ENCODE data around the gene PACS2.

Gene PACS2

GRCh38 chr14:105436402-105436801 is 121.9 kb downstream of the PACS2 start:
- WGBS = 92% methylated on average over 12 of the region's 12 CpGs

GRCh38 chr14:105436891-105437722 is 122.6 kb downstream of the PACS2 start:
- Histone ChIP-seq H3K36me3 (ENCODE audit: insufficient read depth, low read length) (peaks cover 26% of the 10 kb centered on the region; the same call in 1 of the 2 replicates), H3K4me3 (ENCODE audit: low read length) (no peak overlapping the region), H3K9ac (ENCODE audit: low read depth, low read length) (no peak overlapping the region), H3K27me3 (ENCODE audit: insufficient read depth, low read length) (no peaks in the 10 kb centered on the region), H3K27ac (ENCODE audit: low read depth, low read length) (no peak overlapping the region), H3K9me3 (ENCODE audit: insufficient read depth, low read depth, low read length) (no peaks in the 10 kb centered on the region), H3K4me1 (ENCODE audit: insufficient read depth, low read length) (no peaks in the 10 kb centered on the region)
- WGBS = 92% methylated on average over 31 of the region's 31 CpGs

More at GRCh38 chr14:105436402-105436801, 121.9 kb downstream of the PACS2 start:
- Histone ChIP-seq H3K9ac (ENCODE audit: low read depth, low read length) (no peak overlapping the region), H3K4me1 (ENCODE audit: insufficient read depth, low read length) (no peaks in the 10 kb centered on the region), H3K27ac (ENCODE audit: low read depth, low read length) (no peak overlapping the region), H3K9me3 (ENCODE audit: insufficient read depth, low read depth, low read length) (no peaks in the 10 kb centered on the region), H3K27me3 (ENCODE audit: insufficient read depth, low read length) (no peaks in the 10 kb centered on the region), H3K36me3 (ENCODE audit: insufficient read depth, low read length) (peaks cover 24% of the 10 kb centered on the region), H3K4me3 (ENCODE audit: low read length) (no peak overlapping the region)

DNA sequence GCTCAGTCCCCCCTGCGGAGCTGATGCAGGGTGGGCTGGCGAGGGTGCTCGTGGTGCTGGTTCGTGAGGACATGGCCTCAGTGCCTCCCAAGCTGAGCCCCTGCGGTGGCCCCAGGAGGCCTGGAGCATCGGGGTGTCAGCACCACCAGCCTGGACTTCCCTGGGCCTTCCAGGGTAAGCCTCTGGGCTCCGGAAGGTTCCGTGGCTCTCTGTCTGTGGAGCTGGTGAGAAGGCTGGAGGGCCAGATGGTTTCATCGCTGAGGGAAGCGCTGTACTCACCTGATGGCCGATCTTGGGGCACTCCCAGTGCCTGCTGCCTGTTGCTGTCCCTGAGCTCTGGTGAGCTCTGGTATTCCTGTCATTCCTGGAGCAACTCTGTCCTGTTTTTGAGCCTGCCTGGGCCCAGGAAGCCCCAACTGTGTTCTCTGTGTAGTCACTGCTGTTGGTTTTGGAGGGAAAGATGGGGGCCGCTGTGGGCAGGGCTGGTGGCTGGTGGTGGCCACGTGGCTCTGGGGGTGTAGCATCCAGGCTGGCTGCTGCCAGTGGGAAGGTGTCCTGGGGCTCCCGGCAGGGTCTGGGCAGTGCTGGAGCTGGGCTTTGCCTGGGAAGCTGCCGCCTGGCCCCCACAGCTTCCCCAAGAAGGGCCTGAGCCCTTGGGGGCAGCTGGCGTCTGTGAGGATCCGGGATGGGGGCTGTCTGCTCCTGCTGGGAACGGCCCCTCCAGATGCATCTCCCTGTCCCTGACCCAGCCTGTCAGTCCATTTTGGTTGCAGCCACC is 123.4 kb downstream of the PACS2 start:
- WGBS = 93% methylated on average over 18 of the region's 18 CpGs
- Histone ChIP-seq H3K27ac (ENCODE audit: low read depth, low read length) (no peak overlapping the region), H3K4me3 (ENCODE audit: low read length) (no peak overlapping the region), H3K9ac (ENCODE audit: low read depth, low read length) (no peak overlapping the region), H3K4me1 (ENCODE audit: insufficient read depth, low read length) (no peaks in the 10 kb centered on the region), H3K36me3 (ENCODE audit: insufficient read depth, low read length) (peaks cover 32% of the 10 kb centered on the region), H3K27me3 (ENCODE audit: insufficient read depth, low read length) (no peaks in the 10 kb centered on the region), H3K9me3 (ENCODE audit: insufficient read depth, low read depth, low read length) (no peaks in the 10 kb centered on the region)

DNA sequence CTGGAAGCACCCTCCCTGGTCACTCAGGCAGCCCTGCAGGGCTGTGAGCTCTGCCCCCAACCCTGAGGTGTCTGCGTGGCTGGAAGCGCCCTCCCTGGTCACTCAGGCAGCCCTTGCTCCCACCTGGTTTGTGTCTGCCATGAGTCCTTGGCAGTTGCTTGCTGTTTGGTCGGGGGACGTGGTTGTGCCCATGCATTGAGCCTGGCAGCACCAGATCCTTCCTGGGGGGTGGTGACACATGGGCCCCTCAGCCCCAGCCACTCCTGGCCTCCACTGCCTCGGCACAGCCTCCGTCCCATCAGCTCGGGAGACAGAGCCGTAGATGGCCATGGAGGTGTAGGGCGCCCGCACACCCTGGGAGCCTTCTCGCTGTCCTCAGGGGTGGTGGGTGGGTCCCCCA is 124.6 kb downstream of the PACS2 start:
- Histone ChIP-seq H3K9me3 (ENCODE audit: insufficient read depth, low read depth, low read length) (no peaks in the 10 kb centered on the region), H3K9ac (ENCODE audit: low read depth, low read length) (no peak overlapping the region), H3K4me3 (ENCODE audit: low read length) (no peak overlapping the region), H3K27ac (ENCODE audit: low read depth, low read length) (no peak overlapping the region), H3K36me3 (ENCODE audit: insufficient read depth, low read length) (peaks cover 38% of the 10 kb centered on the region), H3K27me3 (ENCODE audit: insufficient read depth, low read length) (no peaks in the 10 kb centered on the region), H3K4me1 (ENCODE audit: insufficient read depth, low read length) (no peaks in the 10 kb centered on the region)
- WGBS = 97% methylated on average over 11 of the region's 11 CpGs

DNA sequence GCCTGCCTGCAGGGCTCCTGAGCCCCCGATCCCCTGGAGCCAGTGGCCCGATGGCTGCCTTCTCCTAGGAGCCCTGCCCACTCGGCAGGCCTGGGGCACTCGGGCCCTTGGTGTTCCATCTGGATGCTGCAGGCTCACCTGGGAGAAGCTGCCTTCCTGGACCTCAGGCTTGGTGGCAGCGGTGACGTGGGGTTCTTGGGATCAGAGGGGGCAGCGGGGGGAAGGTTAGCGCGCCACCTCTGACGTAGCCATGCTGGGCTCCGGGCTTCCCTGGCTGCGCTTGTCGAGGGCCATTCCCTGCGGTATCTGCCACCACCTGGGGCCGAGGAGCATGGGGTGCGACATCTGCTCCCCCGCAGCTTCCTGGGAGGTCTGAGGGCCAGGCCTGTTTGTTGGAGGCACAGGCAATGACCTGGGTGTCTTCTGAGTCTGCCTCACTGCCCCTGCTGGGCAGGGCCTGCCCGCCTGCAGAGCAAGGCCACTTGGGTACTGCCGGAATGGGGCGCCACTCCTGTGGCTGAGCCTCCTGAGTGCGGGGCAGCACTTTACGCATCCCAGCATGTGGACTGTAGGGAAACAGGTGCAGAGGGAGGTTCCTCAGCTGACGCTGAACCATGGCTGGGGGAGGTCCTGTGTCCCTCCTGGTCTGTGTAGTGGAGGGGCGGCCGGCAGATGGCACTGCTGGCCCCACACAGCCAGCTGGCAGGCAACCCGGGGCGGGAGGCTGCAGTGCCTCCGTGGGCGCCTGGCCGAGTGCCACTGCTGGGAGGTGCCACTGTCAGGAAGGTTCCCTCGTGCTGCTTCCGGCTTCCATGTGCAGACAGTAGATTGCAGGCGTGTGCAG is 125.4 kb downstream of the PACS2 start:
- 94% methylated on average over 33 of the region's 33 CpGs for WGBS
- Histone ChIP-seq H3K4me1 (ENCODE audit: insufficient read depth, low read length) (no peaks in the 10 kb centered on the region), H3K36me3 (ENCODE audit: insufficient read depth, low read length) (peaks cover 38% of the 10 kb centered on the region), H3K27me3 (ENCODE audit: insufficient read depth, low read length) (no peaks in the 10 kb centered on the region), H3K27ac (ENCODE audit: low read depth, low read length) (no peak overlapping the region), H3K9me3 (ENCODE audit: insufficient read depth, low read depth, low read length) (no peaks in the 10 kb centered on the region), H3K9ac (ENCODE audit: low read depth, low read length) (no peak overlapping the region), H3K4me3 (ENCODE audit: low read length) (no peak overlapping the region)

DNA sequence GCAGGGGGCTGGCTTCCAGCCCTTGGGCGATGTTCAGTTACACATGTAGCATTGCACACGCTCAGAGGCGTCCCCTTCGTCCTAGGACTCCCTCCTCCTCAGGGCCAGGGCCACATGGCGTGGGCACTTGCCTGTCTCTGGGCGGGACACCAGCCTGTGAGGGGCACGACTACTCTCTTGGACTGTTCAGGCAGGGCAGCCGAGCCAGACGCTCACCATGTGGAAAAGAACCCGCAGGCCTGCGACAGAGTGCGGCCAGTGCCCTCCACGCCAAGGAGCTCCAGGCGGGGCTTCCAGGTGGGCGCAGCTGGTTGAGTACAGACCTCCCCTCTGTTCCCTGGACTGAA is 126.0 kb downstream of the PACS2 start:
- Histone ChIP-seq H3K36me3 (ENCODE audit: insufficient read depth, low read length) (peaks cover 38% of the 10 kb centered on the region), H3K27ac (ENCODE audit: low read depth, low read length) (no peak overlapping the region), H3K4me3 (ENCODE audit: low read length) (no peak overlapping the region), H3K9me3 (ENCODE audit: insufficient read depth, low read depth, low read length) (no peaks in the 10 kb centered on the region), H3K4me1 (ENCODE audit: insufficient read depth, low read length) (no peaks in the 10 kb centered on the region), H3K9ac (ENCODE audit: low read depth, low read length) (no peak overlapping the region), H3K27me3 (ENCODE audit: insufficient read depth, low read length) (no peaks in the 10 kb centered on the region)
- WGBS = 95% methylated on average over 15 of the region's 15 CpGs

GRCh38 chr14:105440992-105441391 is 126.4 kb downstream of the PACS2 start:
- peaks cover 39% of the 10 kb centered on the region for H3K36me3 ChIP-seq (ENCODE audit: insufficient read depth, low read length)
- no peak overlapping the region for H3K9ac ChIP-seq (ENCODE audit: low read depth, low read length)
- no peaks in the 10 kb centered on the region for H3K9me3 ChIP-seq (ENCODE audit: insufficient read depth, low read depth, low read length)
- H3K27ac ChIP-seq (ENCODE audit: low read depth, low read length) = no peak overlapping the region
- H3K27me3 ChIP-seq (ENCODE audit: insufficient read depth, low read length) = no peaks in the 10 kb centered on the region
- H3K4me3 ChIP-seq (ENCODE audit: low read length) = no peak overlapping the region
- WGBS = 96% methylated on average over 9 of the region's 9 CpGs
- no peaks in the 10 kb centered on the region for H3K4me1 ChIP-seq (ENCODE audit: insufficient read depth, low read length)

DNA sequence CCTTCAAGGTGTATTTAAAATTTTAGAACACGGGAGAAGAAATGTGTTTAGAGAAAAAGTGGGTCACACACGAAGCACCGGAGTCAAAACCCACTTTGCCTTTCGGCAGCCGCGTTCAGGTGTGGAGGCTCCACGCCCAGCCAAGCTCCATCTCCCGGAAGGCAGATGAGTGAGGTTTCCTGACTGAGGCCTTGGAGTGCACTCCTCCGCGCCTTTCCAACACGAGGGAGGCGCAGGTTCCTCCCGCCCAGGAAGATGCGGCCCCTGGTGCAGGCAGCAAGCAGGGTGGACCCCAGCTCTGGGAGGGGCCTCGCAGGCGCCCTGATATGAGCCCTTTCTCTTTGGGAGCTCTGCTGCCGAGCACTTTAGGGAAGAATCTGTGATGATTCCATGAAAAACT is 127.6 kb downstream of the PACS2 start:
- H3K4me1 ChIP-seq (ENCODE audit: insufficient read depth, low read length) = no peaks in the 10 kb centered on the region
- H3K27me3 ChIP-seq (ENCODE audit: insufficient read depth, low read length) = no peaks in the 10 kb centered on the region
- no peak overlapping the region for H3K9ac ChIP-seq (ENCODE audit: low read depth, low read length)
- peaks cover 46% of the 10 kb centered on the region for H3K36me3 ChIP-seq (ENCODE audit: insufficient read depth, low read length)
- WGBS = 85% methylated on average over 17 of the region's 17 CpGs
- no peak overlapping the region for H3K4me3 ChIP-seq (ENCODE audit: low read length)
- H3K9me3 ChIP-seq (ENCODE audit: insufficient read depth, low read depth, low read length) = no peaks in the 10 kb centered on the region
- no peak overlapping the region for H3K27ac ChIP-seq (ENCODE audit: low read depth, low read length)

GRCh38 chr14:105442834-105443233 is 128.3 kb downstream of the PACS2 start:
- Histone ChIP-seq H3K9ac (ENCODE audit: low read depth, low read length) (no peak overlapping the region), H3K4me3 (ENCODE audit: low read length) (no peak overlapping the region), H3K9me3 (ENCODE audit: insufficient read depth, low read depth, low read length) (no peaks in the 10 kb centered on the region), H3K27me3 (ENCODE audit: insufficient read depth, low read length) (no peaks in the 10 kb centered on the region), H3K36me3 (ENCODE audit: insufficient read depth, low read length) (peaks cover 46% of the 10 kb centered on the region), H3K4me1 (ENCODE audit: insufficient read depth, low read length) (no peaks in the 10 kb centered on the region), H3K27ac (ENCODE audit: low read depth, low read length) (no peak overlapping the region)
- 88% methylated on average over 12 of the region's 12 CpGs for WGBS

GRCh38 chr14:105444859-105445258 is 130.3 kb downstream of the PACS2 start:
- Histone ChIP-seq H3K9ac (ENCODE audit: low read depth, low read length) (no peak overlapping the region), H3K4me3 (ENCODE audit: low read length) (no peak overlapping the region), H3K4me1 (ENCODE audit: insufficient read depth, low read length) (no peaks in the 10 kb centered on the region), H3K27ac (ENCODE audit: low read depth, low read length) (no peak overlapping the region), H3K36me3 (ENCODE audit: insufficient read depth, low read length) (peaks cover 43% of the 10 kb centered on the region), H3K27me3 (ENCODE audit: insufficient read depth, low read length) (no peaks in the 10 kb centered on the region), H3K9me3 (ENCODE audit: insufficient read depth, low read depth, low read length) (no peaks in the 10 kb centered on the region)
- WGBS = 93% methylated on average over 17 of the region's 17 CpGs

GRCh38 chr14:105445290-105445689 is 130.7 kb downstream of the PACS2 start:
- no peak overlapping the region for H3K9ac ChIP-seq (ENCODE audit: low read depth, low read length)
- 92% methylated on average over 24 of the region's 24 CpGs for WGBS
- H3K27ac ChIP-seq (ENCODE audit: low read depth, low read length) = no peak overlapping the region
- no peak overlapping the region for H3K4me3 ChIP-seq (ENCODE audit: low read length)
- H3K4me1 ChIP-seq (ENCODE audit: insufficient read depth, low read length) = no peaks in the 10 kb centered on the region
- no peaks in the 10 kb centered on the region for H3K27me3 ChIP-seq (ENCODE audit: insufficient read depth, low read length)
- H3K9me3 ChIP-seq (ENCODE audit: insufficient read depth, low read depth, low read length) = no peaks in the 10 kb centered on the region
- H3K36me3 ChIP-seq (ENCODE audit: insufficient read depth, low read length) = peaks cover 46% of the 10 kb centered on the region
